ENCODE data around the gene UBR7.

- TF ChIP-seq CTCF (IDR thresholded peaks at IDR 0.05) (no peak), POLR2A (IDR thresholded peaks at IDR 0.05) (no peak)
These were observed 13.5 kb downstream of the UBR7 start for GRCh38 chr14:93220509-93220908.

All from esophagus squamous epithelium (tissue), 4 donors.